ENCODE results near the gene BIRC7. TPM values are rescaled to one million over a fixed set of nuclear protein-coding genes. Genes with fewer than 3 reads are reported as not detected.
"Not testable (repeated sequence)": the region's sequence is repeated elsewhere in the genome, so short reads cannot be mapped to it uniquely, and the experiment has no call there.

The BIRC7 gene
- total RNA-seq, 1 donor: 0.09 TPM

DNA sequence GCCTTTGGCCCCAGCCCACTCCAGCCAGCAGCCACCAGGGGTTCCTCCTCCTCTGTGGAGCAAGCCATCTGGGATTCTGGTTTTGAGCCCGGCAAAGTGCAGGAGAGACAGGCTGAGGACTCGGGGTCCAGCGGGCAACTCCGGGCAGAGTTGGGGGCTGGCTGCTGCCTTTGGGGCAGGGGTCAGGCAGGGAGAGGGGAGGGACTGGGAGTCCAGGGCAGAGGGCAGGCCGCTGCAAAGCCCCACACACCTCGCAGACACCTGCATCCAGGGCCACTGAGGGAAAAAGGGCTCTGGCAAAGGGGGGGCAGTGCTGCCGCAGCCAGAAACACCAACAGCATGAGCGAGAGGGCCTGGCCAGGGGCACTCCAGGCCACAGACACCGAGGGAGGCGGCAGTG, 8.8 kb downstream of the BIRC7 start:
- H3K4me3 ChIP-seq (ENCODE audit: low read depth, low read length): no peak overlapping the region
- TF ChIP-seq, protein P1, sequence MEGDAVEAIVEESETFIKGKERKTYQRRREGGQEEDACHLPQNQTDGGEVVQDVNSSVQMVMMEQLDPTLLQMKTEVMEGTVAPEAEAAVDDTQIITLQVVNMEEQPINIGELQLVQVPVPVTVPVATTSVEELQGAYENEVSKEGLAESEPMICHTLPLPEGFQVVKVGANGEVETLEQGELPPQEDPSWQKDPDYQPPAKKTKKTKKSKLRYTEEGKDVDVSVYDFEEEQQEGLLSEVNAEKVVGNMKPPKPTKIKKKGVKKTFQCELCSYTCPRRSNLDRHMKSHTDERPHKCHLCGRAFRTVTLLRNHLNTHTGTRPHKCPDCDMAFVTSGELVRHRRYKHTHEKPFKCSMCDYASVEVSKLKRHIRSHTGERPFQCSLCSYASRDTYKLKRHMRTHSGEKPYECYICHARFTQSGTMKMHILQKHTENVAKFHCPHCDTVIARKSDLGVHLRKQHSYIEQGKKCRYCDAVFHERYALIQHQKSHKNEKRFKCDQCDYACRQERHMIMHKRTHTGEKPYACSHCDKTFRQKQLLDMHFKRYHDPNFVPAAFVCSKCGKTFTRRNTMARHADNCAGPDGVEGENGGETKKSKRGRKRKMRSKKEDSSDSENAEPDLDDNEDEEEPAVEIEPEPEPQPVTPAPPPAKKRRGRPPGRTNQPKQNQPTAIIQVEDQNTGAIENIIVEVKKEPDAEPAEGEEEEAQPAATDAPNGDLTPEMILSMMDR (IDR thresholded peaks at IDR 0.05; ENCODE audit: insufficient read depth, low read length): no peak
- DNase-seq (ENCODE audit: low read depth): no peak

DNA sequence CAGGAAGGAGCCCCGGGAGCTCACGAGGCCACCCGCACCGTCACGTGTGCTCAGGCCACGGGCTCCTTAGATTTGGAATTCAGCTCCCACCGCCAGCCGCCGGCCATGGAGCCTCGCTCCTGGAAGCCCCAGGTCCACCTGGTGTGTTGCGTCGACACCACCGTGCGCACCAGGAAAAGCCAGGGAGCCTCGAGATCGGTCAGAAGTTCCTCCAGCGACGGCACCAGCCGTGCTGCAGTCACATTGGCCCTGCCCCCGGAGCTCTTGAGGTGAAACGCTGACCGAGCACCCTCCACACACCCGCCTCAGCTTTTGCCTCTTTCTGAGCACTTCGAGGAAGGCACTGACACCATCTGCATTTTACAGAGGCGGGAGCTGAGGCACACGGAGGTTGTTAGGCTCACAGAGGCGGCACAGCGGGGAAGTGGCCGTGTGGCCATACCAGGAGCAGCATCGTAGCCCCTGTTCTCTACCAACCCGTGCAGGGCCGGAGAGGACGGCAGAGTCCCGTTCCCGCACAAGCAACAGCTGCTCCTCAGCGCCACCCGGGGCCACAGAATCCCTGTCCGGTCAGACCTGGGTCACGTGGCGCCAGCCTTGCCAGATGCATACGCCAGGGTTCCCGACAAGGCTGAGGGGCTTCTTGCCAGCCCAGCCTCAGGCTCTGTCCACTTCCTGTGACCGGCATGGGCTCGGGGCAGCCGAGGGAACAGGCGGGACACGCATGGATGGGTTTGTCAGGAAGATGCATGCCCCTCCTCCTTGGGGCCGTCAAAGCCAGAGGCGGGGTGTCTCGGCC, 11.0 kb downstream of the BIRC7 start:
- TF ChIP-seq, protein P1 (IDR thresholded peaks at IDR 0.05; ENCODE audit: insufficient read depth, low read length): no peak
- DNase-seq (ENCODE audit: low read depth): no peak
- no peak overlapping the region for H3K4me3 ChIP-seq (ENCODE audit: low read depth, low read length)

DNA sequence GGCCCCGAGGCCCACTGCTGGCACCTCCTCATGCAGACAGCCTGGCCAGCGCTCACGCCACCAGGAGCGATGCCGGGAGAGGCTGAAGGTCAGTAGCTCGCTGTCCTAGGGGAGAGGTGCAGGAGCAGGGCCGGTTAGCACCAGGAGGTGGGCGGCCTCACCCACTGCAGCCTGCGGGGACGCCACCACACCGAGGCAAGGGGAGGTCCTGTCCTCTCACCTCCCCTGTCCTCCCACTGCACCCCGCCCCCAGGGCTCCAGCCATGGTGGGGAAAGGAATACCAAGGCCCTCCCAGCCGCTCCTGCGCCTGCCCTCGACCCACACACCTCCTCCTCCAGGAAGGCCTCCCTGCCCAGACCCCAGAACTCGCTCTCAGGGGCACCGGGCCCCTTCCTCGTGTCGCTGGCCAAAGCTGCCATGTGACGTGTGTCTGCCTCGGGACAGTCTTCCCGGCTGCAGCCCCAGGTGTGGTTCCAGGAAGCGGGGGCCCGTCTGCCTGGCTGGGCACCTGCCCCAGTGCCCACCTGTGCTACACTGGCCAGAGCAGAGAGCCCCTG, 12.0 kb downstream of the BIRC7 start:
- TF ChIP-seq, protein P1 (IDR thresholded peaks at IDR 0.05; ENCODE audit: insufficient read depth, low read length): no peak
- no peak for DNase-seq (ENCODE audit: low read depth)

DNA sequence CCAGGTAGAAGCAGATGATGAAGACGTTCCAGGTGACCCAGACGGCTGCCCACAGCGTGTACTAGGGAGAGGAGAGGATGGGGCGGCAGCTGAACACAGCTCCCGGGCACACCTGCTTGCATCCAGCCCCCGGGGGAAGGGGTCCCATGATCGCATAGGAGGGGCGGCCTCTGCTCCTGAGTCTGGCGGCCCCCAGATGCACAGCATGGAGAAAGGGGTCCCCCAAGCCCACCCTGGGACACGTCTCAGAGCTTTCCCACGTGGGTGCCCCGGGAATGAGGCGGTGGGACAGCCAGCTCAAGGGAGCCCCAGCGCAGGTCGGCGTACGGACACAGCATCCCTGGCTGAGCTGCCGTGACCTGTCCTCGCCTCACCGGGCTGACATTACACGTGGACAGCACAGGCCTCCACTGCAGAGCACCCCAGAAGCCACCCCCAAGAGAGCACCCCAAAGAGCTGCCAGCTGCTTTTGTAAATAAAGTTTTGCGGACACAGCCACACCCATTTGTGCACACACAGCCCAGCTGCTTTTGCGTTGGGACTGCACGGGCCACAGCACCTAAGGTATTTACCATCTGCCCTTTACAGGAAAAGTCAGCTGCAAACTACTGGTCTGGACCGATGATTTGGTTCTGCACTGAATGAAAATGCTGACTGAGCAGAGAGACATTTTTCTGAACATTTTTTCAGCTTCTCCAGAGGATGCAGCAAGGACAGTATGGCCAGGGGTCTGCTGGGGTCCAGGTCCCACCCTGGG, 13.3 kb downstream of the BIRC7 start:
- DNase-seq (ENCODE audit: low read depth): no peak
- no peak overlapping the region for H3K4me3 ChIP-seq (ENCODE audit: low read depth, low read length)
- TF ChIP-seq, protein P1 (IDR thresholded peaks at IDR 0.05; ENCODE audit: insufficient read depth, low read length): no peak

More for the DNA sequence above, 12.0 kb downstream of the BIRC7 start:
- no peak overlapping the region for H3K4me3 ChIP-seq (ENCODE audit: low read depth, low read length)

DNA sequence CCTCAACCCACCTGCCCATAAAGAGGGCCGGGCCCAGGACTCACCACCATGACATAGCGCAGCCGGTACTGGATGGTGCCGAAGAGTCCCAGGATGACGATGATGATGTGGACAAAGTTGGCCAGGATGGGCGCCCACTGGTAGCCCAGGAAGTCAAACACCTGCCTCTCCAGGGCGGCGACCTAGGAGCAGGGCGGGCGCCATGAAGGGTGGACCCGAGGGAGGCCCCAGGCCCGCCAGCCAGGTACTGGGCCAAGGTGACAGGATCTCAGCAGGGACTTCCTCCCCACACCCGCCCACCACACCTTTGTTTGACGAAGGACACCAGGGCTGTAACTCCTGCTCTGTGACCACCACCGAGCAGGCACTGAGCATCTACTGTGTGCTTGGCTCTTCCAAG, 14.2 kb downstream of the BIRC7 start:
- H3K4me3 ChIP-seq (ENCODE audit: low read depth, low read length): no peak overlapping the region
- DNase-seq (ENCODE audit: low read depth): no peak
- TF ChIP-seq, protein P1 (IDR thresholded peaks at IDR 0.05; ENCODE audit: insufficient read depth, low read length): no peak

DNA sequence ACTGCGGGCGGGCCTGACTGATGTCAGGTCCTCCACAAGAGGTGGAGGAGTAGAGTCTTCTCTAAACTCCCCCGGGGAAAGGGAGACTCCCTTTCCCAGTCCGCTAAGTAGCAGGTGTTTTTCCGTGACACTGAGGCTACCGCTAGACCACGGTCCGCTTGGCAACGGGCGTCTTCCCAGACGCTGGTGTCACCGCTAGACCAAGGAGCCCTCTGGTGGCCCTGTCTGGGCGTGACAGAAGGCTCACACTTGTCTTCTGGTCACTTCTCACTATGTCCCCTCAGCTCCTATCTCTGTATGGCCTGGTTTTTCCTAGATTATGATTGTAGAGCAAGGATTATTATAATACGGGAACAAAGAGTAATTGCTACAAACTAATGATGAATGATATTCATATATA, 15.6 kb downstream of the BIRC7 start:
- not testable (repeated sequence) for DNase-seq (ENCODE audit: low read depth); H3K4me3 ChIP-seq (ENCODE audit: low read depth, low read length)

DNA sequence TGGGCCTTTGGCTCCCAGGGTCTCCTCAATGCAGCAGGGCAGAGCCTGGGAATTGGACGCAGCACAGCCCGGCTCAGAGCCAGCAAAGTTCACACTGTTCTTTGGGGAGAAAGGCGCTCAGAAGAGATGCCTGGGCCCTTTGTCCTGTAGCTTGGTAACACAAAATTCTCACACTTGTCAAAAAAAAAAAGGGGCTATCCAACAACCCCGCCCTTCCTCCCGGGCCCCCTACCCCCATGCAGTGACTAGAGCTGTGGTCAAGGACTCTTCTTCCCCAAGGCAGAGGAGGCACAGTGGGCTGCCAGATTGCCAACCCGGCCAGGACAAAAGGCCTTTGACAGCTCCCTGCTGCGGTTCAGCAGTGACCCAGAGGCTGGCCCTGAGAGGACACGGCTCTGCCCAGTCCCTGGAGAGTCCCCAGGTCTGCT, 16.6 kb downstream of the BIRC7 start:
- TF ChIP-seq, protein P1 (IDR thresholded peaks at IDR 0.05; ENCODE audit: insufficient read depth, low read length): no peak
- DNase-seq (ENCODE audit: low read depth): no peak
- H3K4me3 ChIP-seq (ENCODE audit: low read depth, low read length): no peak overlapping the region

Measured in fibroblast of the aortic adventitia (primary cell).